GM12872 (cell line): ENCODE data around the gene DRD5.

ENCODE experiments used
- TF ChIP-seq, protein P1 (sequence below): IDR thresholded peaks from 3 replicates; pipeline ENCODE4 v1.5.1; 2011; ENCODE audit warnings: low read depth, mild to moderate bottlenecking, low read length, moderate library complexity; ENCODE audit not compliant: insufficient read depth

DRD5 gene

DNA sequence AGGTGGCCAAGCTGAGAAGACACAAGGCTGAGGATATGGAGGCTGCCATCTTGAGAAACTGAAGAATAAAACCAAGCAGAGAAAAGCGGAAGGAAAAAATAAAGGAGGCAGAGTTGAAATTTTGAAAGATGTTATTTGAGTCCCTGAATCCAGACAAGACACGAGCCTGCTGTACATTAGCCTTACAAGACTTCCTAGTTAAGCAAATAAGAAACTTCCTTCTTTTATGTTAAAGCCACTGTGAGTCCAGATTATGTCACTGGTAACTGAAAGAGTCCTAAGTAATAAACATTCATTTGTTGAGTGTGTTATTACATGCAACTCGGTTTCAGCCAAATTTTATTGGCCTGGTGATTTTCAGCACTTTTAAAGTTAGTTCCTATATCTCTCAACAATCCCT is 30.4 kb downstream of the DRD5 start:
- TF ChIP-seq, protein P1, sequence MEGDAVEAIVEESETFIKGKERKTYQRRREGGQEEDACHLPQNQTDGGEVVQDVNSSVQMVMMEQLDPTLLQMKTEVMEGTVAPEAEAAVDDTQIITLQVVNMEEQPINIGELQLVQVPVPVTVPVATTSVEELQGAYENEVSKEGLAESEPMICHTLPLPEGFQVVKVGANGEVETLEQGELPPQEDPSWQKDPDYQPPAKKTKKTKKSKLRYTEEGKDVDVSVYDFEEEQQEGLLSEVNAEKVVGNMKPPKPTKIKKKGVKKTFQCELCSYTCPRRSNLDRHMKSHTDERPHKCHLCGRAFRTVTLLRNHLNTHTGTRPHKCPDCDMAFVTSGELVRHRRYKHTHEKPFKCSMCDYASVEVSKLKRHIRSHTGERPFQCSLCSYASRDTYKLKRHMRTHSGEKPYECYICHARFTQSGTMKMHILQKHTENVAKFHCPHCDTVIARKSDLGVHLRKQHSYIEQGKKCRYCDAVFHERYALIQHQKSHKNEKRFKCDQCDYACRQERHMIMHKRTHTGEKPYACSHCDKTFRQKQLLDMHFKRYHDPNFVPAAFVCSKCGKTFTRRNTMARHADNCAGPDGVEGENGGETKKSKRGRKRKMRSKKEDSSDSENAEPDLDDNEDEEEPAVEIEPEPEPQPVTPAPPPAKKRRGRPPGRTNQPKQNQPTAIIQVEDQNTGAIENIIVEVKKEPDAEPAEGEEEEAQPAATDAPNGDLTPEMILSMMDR: no peak

DNA sequence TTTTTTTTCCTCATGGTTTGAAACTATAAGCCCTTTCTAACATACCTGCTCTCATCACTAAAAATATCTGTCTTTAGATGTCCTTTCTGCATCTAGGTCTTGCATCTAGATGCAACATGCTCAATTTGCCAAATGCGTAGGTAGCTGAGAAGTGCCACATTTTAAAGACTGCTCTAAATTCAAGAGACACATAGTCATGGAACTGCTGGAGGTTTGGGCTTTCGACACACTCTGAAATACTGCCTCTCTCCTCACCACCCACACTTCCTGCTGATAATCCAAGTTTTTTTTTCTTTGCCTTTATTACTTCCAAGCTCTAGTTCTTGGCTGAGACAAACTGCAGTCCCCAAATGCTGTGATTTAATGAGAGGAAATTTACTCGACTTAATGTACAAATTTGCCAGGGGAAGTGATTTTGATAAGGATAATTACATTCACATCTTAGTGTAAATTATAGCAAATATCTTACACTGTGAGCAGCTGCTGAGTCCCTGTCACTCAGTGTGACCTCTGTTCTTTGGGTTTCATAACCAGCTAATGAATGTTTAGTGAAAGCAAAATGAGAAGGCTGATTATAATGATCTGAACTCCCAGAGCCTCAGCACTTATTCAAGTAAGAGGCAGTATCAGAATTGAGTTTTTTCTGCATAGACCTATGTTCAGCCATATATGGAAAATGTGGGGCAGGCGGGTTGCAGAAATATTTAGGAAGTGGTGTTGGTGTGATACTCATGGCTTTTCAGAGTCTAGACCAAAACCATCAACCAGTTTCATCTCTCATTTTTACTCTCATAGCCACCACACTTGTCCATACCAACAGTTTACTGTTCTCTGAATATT is 31.3 kb downstream of the DRD5 start:
- TF ChIP-seq, protein P1: no peak

DNA sequence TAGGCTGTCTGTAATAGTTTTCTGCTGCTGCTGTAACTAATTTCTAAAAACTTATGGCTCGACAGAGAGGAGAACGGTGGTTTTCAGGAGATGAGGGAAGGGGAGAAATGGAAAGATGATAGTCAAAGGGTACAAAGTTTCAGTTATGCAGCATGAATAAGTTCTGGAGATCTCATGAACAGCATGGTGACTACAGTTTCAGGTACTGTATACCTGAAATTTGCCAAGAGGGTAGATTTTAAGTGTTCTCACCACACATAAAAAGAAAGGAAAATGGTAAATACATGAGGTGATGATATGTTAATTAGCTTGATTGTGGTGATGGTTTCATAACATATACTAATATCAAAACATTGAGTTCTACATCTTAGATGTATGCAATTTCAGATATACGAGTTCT is 34.9 kb downstream of the DRD5 start:
- TF ChIP-seq, protein P1: no peak

DNA sequence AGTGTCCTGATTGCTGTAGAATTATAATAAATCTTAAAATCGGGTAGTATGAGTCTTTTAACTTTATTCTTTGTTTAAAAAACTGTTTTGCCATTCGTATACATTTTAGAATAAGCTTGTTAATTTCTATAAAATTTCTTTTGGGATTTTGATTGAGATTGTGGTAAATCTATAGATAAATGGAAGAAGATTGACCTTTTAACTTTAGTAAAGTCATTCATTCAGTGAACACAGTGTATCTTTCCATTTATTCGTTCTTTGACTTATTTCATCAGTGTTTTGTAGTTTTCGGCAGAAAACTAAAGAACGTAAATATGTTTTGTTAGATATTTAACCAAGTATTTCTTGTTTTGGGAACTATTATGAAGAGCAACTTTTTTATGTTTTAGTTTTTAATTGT is 38.9 kb downstream of the DRD5 start:
- TF ChIP-seq, protein P1: no peak

DNA sequence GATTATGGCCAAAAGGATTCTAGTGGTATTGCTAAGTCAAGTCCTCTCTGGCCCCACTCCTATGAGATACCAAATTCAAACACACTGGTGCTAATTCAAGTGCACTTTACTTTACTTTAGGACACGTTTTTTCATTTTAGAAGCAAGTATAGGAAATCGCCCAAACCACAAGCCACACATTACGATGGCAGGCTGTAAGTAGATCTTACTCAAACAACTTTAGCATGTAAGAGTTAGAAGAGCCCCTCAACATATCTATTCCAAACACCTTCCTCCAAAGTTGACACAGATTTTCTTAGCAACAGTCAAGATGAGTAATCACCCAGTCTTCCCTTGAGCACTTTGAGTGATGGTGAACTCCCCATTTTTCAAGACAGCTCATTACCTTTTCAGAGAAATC is 43.6 kb downstream of the DRD5 start:
- TF ChIP-seq, protein P1: no peak

DNA sequence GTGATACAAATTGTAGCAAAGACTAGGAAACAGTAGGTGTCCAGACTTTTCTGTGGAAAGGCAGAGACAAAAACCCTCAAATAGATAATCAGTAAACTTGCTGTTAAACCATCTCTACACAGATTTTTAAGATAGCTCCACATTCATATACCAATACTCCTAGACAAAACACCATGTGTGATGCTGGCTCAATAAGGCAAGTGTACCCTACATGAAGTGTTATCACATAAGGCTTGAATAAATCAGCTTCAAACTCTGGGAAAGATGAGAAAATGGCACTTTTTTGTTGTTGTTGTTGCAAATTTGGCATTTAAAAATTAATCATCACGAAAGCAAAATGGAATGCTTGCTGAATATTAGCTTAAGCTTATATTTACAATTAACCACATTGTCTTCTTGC is 45.1 kb downstream of the DRD5 start:
- TF ChIP-seq, protein P1: no peak

DNA sequence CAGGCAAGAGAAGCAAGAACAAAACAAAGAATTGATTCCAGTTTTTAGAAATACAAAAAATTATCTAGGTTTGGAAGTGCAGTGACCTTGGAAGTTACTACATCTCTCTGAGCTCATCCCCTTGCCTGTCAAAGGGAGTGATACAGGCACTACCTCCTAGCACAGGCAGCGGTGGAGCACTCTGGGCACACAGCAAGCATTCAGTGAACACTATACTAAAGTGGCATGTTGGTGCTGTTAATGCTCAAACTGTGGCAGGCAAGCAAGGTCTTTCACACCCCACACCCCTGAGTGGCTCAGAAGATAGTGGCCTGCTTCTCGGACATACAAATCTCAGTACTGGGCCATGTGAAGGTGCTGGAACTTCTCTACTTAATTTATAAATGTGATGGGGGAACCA is 51.2 kb downstream of the DRD5 start:
- TF ChIP-seq, protein P1: no peak
